Measurements from ENCODE around the gene PTK7.

- TF ChIP-seq YY1 (IDR thresholded peaks at IDR 0.05; ENCODE audit: insufficient read depth, insufficient read length) (no peak), SUZ12 (IDR thresholded peaks at IDR 0.05; ENCODE audit: extremely low read depth, insufficient read depth, insufficient read length) (no peak)
These were observed 25.1 kb upstream of the PTK7 start for GRCh38 chr6:43050981-43051380.
